ENCODE measurements around the gene PLCXD3.

DNA sequence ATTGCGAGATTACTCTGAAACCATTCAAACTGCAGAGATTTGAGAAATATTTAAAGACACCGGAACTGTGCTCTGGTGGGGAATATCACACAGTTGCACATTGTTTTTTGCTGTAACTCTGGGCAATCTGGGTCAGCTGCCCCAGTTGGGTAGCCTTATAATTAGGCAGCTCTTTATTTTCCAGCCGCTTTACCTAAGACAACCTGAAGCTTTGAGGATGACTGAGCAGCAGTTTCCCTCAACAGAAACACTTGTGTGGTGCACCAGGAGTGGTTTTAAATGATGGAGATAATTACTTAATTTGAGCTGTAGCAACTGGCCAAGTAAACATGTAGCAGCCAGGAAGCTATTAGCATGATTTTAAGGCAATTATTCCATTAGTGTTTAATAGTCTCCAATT, 2.9 kb downstream of the PLCXD3 start:
- no peak for TF ChIP-seq TCF7L2 (IDR thresholded peaks at IDR 0.05; ENCODE audit: low read depth, low read length)
- TF ChIP-seq, protein P1, sequence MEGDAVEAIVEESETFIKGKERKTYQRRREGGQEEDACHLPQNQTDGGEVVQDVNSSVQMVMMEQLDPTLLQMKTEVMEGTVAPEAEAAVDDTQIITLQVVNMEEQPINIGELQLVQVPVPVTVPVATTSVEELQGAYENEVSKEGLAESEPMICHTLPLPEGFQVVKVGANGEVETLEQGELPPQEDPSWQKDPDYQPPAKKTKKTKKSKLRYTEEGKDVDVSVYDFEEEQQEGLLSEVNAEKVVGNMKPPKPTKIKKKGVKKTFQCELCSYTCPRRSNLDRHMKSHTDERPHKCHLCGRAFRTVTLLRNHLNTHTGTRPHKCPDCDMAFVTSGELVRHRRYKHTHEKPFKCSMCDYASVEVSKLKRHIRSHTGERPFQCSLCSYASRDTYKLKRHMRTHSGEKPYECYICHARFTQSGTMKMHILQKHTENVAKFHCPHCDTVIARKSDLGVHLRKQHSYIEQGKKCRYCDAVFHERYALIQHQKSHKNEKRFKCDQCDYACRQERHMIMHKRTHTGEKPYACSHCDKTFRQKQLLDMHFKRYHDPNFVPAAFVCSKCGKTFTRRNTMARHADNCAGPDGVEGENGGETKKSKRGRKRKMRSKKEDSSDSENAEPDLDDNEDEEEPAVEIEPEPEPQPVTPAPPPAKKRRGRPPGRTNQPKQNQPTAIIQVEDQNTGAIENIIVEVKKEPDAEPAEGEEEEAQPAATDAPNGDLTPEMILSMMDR (IDR thresholded peaks at IDR 0.05) = no peak

Data from Panc1 (cell line).